ENCODE measurements around the gene PHF13.

Gene PHF13

DNA sequence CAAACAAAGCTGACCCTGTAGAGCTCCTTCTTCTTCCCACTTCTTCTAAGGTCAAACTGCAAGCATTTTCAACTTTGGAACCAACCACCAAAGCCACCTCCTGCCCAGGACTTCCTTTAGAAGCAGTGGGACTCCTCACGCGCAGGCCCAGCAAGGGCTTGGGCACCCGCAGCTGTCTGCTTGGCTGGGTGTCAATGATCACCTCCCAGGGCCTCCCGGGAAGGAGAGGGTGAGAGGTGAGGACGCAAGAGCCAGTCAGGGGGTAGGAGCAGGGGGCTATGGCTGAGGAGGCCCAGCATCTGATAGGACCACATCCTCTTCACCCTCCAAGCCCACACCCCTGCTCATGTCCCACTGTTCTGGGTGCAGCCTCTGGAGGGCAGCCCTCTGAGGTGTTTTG is 21.1 kb upstream of the PHF13 start:
- H3K4me3 ChIP-seq (ENCODE audit: low read depth, low read length), result no peak overlapping the region
- TF ChIP-seq, protein P1, sequence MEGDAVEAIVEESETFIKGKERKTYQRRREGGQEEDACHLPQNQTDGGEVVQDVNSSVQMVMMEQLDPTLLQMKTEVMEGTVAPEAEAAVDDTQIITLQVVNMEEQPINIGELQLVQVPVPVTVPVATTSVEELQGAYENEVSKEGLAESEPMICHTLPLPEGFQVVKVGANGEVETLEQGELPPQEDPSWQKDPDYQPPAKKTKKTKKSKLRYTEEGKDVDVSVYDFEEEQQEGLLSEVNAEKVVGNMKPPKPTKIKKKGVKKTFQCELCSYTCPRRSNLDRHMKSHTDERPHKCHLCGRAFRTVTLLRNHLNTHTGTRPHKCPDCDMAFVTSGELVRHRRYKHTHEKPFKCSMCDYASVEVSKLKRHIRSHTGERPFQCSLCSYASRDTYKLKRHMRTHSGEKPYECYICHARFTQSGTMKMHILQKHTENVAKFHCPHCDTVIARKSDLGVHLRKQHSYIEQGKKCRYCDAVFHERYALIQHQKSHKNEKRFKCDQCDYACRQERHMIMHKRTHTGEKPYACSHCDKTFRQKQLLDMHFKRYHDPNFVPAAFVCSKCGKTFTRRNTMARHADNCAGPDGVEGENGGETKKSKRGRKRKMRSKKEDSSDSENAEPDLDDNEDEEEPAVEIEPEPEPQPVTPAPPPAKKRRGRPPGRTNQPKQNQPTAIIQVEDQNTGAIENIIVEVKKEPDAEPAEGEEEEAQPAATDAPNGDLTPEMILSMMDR (IDR thresholded peaks at IDR 0.05; ENCODE audit: borderline replicate concordance, insufficient read depth, low read depth, low read length), result no peak

DNA sequence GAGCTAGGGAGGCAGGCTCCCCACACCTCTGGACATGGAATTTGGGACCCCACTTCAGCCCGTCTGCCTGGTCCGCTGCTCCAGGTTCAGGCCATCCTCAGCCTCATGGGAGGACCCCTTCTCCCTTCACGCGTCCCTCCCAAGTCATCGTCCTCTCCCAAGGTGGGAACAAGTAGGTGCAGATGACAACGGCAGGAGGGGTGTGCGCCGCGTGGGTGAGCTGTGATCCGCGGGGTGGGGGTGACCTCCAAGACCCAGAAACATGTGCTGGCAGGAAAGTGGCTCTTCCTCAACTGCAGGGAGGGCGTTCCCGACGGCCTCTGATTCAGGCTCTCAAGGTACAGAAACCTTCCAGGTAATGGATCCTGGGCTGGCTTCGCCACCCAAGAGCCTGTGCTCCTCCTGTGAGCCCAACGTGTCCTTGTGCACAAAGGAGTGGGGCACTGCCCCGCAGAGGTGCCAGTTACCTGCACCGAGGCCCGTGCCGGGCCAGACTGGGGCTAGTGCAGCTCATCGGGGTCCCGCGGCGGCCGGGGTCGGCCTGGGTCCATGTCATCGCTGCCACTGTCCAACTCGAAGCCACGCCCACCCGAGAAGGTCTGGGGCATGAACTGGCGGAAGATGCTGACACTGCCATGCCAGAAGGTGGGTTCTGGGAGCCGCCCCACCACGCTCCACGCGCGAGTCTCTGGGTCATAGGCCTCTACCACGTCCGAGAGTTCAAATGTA is 20.5 kb upstream of the PHF13 start:
- TF ChIP-seq, protein P1 (IDR thresholded peaks at IDR 0.05; ENCODE audit: borderline replicate concordance, insufficient read depth, low read depth, low read length), result no peak

DNA sequence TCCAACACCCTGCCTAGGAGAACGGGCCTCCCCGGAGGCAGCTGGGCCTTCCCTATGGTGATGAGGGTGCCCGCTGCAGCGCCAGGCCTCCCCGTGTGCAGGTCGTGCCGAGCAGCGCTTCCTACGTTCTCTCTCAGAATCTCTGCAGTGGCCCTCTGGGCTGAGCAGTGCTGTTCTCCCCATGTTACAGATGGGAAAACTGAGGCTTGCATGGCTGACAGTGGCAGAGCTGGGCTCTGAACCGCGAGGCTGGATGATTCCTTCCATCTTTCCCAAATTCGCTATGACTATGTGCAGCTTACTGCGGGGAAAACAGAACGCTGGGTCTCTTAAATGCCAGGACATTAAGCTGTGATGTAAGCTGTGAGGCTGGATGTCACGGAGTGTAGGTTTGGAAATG is 19.7 kb upstream of the PHF13 start:
- TF ChIP-seq, protein P1 (IDR thresholded peaks at IDR 0.05; ENCODE audit: borderline replicate concordance, insufficient read depth, low read depth, low read length), result no peak
- no peak overlapping the region for H3K4me3 ChIP-seq (ENCODE audit: low read depth, low read length)

More for the DNA sequence above, 20.5 kb upstream of the PHF13 start:
- H3K4me3 ChIP-seq (ENCODE audit: low read depth, low read length), result no peak overlapping the region

- no peak overlapping the region for H3K4me3 ChIP-seq (ENCODE audit: low read depth, low read length)
- TF ChIP-seq, protein P1 (IDR thresholded peaks at IDR 0.05; ENCODE audit: borderline replicate concordance, insufficient read depth, low read depth, low read length), result no peak
These were observed 18.4 kb upstream of the PHF13 start for GRCh38 chr1:6594977-6595740.

DNA sequence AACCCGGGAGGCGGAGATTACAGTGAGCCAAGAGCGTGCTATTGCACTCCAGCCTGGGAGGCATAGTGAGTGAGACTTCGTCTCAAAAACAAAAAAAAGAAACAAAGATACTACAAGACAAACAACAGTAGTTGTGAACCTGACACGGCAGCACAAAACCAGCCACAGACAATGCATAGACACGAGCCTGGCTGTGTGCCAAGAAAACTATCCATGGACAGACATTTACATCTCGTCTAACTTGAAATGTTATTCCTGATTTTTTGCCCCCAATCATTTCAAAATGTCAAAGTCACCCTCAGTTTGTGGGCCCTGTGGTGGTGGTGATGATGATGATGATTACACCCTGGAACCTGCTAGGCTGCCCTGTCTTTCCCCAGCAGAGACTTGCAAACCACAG is 17.2 kb upstream of the PHF13 start:
- TF ChIP-seq, protein P1 (IDR thresholded peaks at IDR 0.05; ENCODE audit: borderline replicate concordance, insufficient read depth, low read depth, low read length), result no peak
- no peak overlapping the region for H3K4me3 ChIP-seq (ENCODE audit: low read depth, low read length)

- H3K4me3 ChIP-seq (ENCODE audit: low read depth, low read length), result no peak overlapping the region
- TF ChIP-seq, protein P1 (IDR thresholded peaks at IDR 0.05; ENCODE audit: borderline replicate concordance, insufficient read depth, low read depth, low read length), result no peak
These were observed 16.4 kb upstream of the PHF13 start for GRCh38 chr1:6596886-6597776.

All from GM12875 (cell line).